GM06990 (cell line): ENCODE data around the gene MGAT5B.

Experiments
- DNase-seq: peaks from one replicate; pipeline ENCODE4 v3.0.0-alpha.2; 2011; ENCODE audit not compliant: insufficient read length; ENCODE audit errors: extremely low read depth
- H3K27me3 ChIP-seq: replicated peaks from 2 replicates; pipeline ENCODE4 v1.6.0; 2011; ENCODE audit warnings: low read length; ENCODE audit not compliant: control insufficient read depth, insufficient read depth
- H3K36me3 ChIP-seq: 2 replicates; pipeline ENCODE4 v1.5.1; 2011; ENCODE audit warnings: low read length; ENCODE audit not compliant: control insufficient read depth, insufficient read depth
- H3K4me3 ChIP-seq: replicated peaks from 2 replicates; pipeline ENCODE4 v1.5.1; 2011; ENCODE audit warnings: low read depth, mild to moderate bottlenecking, control low read depth, low read length
- CTCF ChIP-seq: IDR thresholded peaks from 2 replicates; pipeline ENCODE4 v1.5.1; 2011; ENCODE audit warnings: low read length, control low read depth, mild to moderate bottlenecking, inconsistent platforms; ENCODE audit not compliant: insufficient read depth, poor library complexity, severe bottlenecking

Gene MGAT5B

GRCh38 chr17:76903631-76904030, 35.4 kb downstream of the MGAT5B start:
- TF ChIP-seq CTCF, result no peak
- no peak overlapping the region for H3K4me3 ChIP-seq
- H3K27me3 ChIP-seq, result no peaks in the 10 kb centered on the region; the same call in 1 of the 2 replicates
- H3K36me3 ChIP-seq, result no peaks in the 10 kb centered on the region
- no peak for DNase-seq

DNA sequence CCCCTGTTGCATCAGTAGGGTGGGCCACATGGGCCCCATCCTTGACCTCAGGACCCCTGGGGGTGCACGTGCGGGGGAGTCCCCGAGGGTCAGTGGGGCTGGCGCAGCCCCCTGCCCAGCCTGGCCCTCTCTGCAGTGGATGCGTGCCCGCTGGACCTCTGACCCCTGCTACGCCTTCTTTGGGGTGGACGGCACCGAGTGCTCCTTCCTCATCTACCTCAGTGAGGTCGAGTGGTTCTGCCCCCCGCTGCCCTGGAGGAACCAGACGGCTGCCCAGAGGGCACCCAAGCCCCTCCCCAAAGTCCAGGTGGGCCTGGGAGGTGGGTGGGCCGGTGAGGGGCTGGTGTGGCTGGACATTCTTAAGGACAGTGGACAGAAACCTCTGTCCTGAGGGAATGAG, 35.9 kb downstream of the MGAT5B start:
- TF ChIP-seq CTCF, result no peak
- no peaks in the 10 kb centered on the region; the same call in 1 of the 2 replicates for H3K27me3 ChIP-seq

GRCh38 chr17:76905036-76905435, 36.8 kb downstream of the MGAT5B start:
- Histone ChIP-seq H3K4me3 (no peak overlapping the region), H3K27me3 (no peaks in the 10 kb centered on the region; the same call in 1 of the 2 replicates), H3K36me3 (no peaks in the 10 kb centered on the region)
- no peak for DNase-seq
- no peak for TF ChIP-seq CTCF

More for the DNA sequence above, 35.9 kb downstream of the MGAT5B start:
- Histone ChIP-seq H3K36me3 (no peaks in the 10 kb centered on the region), H3K4me3 (no peak overlapping the region)
- no peak for DNase-seq

- DNase-seq, result no peak
- Histone ChIP-seq H3K36me3 (no peaks in the 10 kb centered on the region), H3K4me3 (no peak overlapping the region), H3K27me3 (no peaks in the 10 kb centered on the region; the same call in 1 of the 2 replicates)
- no peak for TF ChIP-seq CTCF
These were observed 37.6 kb downstream of the MGAT5B start for GRCh38 chr17:76905836-76906235.

GRCh38 chr17:76906463-76906862, 38.3 kb downstream of the MGAT5B start:
- H3K27me3 ChIP-seq, result no peaks in the 10 kb centered on the region; the same call in 1 of the 2 replicates
- no peaks in the 10 kb centered on the region for H3K36me3 ChIP-seq
- H3K4me3 ChIP-seq, result no peak overlapping the region
- no peak for DNase-seq
- no peak for TF ChIP-seq CTCF

GRCh38 chr17:76907352-76907751, 39.1 kb downstream of the MGAT5B start:
- TF ChIP-seq CTCF, result no peak

More at GRCh38 chr17:76907352-76907751, 39.1 kb downstream of the MGAT5B start:
- no peak overlapping the region for H3K4me3 ChIP-seq
- DNase-seq, result no peak
- H3K27me3 ChIP-seq, result no peaks in the 10 kb centered on the region; the same call in 1 of the 2 replicates
- no peaks in the 10 kb centered on the region for H3K36me3 ChIP-seq
